A673 (cell line): ENCODE measurements around the gene NFATC2. TPM values are rescaled to one million over a fixed set of nuclear protein-coding genes. Genes with fewer than 3 reads are reported as not detected.

Experiments
- BruUV-seq: library from RNA; stranded (reverse); fragments of 400-500 nt; replicated peaks from 2 replicates; lab custom pipeline; 2021; lab: Mats Ljungman, UMichigan
- CTCF ChIA-PET: fragments of 300-600 bp; sonication (Branson Sonifier 250); formaldehyde crosslinking; loops from one replicate; lab custom pipeline; 2022; ENCODE audit warnings: antibody characterized with exemption; lab: Charles Lee
- POLR2A ChIA-PET: fragments of 300-600 bp; sonication (Branson Sonifier 250); formaldehyde crosslinking; loops from one replicate; lab custom pipeline; 2022; ENCODE audit warnings: antibody characterized with exemption; ENCODE audit not compliant: low non-redundant PET; lab: Charles Lee
- DNase-seq: peaks from one replicate; pipeline ENCODE4 v3.0.0-alpha.2; 2015; ENCODE audit warnings: low spot score
- H3K27ac ChIP-seq: fragments of 200-600 bp; sonication (generic); 2 replicates; pipeline ENCODE4 v1.5.1; 2016; ENCODE audit warnings: mixed run types, low read depth, mild to moderate bottlenecking, mixed read lengths, antibody characterized with exemption, low read length; ENCODE audit not compliant: poor library complexity, severe bottlenecking
- H3K27me3 ChIP-seq: fragments of 200-600 bp; sonication (generic); replicated peaks from 2 replicates; pipeline ENCODE4 v1.6.1; 2017; ENCODE audit warnings: mixed run types, low read depth, mild to moderate bottlenecking, mixed read lengths, antibody characterized with exemption, low read length; ENCODE audit not compliant: insufficient read depth, poor library complexity
- H3K36me3 ChIP-seq: fragments of 200-600 bp; sonication (generic); 2 replicates; pipeline ENCODE4 v1.6.1; 2016; ENCODE audit warnings: mixed run types, mild to moderate bottlenecking, mixed read lengths, antibody characterized with exemption, low read length; ENCODE audit not compliant: insufficient read depth, poor library complexity, severe bottlenecking
- H3K4me1 ChIP-seq: fragments of 200-600 bp; sonication (generic); 2 replicates; pipeline ENCODE4 v1.6.1; 2017; ENCODE audit warnings: mixed run types, mild to moderate bottlenecking, mixed read lengths, antibody characterized with exemption, low read length; ENCODE audit not compliant: insufficient read depth, poor library complexity, severe bottlenecking
- H3K4me3 ChIP-seq: fragments of 200-600 bp; sonication (generic); 2 replicates; pipeline ENCODE4 v1.5.1; 2016; ENCODE audit warnings: low read depth, mixed run types, mild to moderate bottlenecking, mixed read lengths, low read length; ENCODE audit not compliant: poor library complexity, severe bottlenecking
- H3K9me3 ChIP-seq: fragments of 200-600 bp; sonication (generic); 2 replicates; pipeline ENCODE4 v1.6.1; 2016; ENCODE audit warnings: mixed run types, low read depth, mild to moderate bottlenecking, mixed read lengths, antibody characterized with exemption, low read length; ENCODE audit not compliant: poor library complexity, severe bottlenecking
- EZH2 ChIP-seq: fragments of 200-600 bp; sonication (generic); IDR thresholded peaks from 2 replicates; pipeline ENCODE4 v1.6.1; 2017; ENCODE audit warnings: borderline replicate concordance, low read depth, mild to moderate bottlenecking, mixed read lengths, antibody characterized with exemption, low read length; ENCODE audit not compliant: poor library complexity, severe bottlenecking
- intact Hi-C: fragments of 100-400 bp; cut with micrococcal nuclease; formaldehyde crosslinking; loops from one replicate; pipeline ENCODE4 v1.10.0; 2022; ENCODE audit not compliant: unreplicated experiment
- total RNA-seq: library from RNA; stranded (reverse); gene quantifications from 2 replicates; pipeline ENCODE4 v1.2.3, GENCODE V29; 2021
- TF ChIP-seq, protein P1 (sequence below): fragments of 300-800, 200-600 bp; sonication (generic); conservative IDR thresholded peaks from 2 replicates; pipeline ENCODE4 v1.5.1; 2017; ENCODE audit warnings: low read depth, mild to moderate bottlenecking, antibody characterized with exemption, low read length, moderate library complexity, mixed read lengths

The NFATC2 gene
- total RNA-seq, 1 experiment from 2014 or later: 0.64 TPM

DNA sequence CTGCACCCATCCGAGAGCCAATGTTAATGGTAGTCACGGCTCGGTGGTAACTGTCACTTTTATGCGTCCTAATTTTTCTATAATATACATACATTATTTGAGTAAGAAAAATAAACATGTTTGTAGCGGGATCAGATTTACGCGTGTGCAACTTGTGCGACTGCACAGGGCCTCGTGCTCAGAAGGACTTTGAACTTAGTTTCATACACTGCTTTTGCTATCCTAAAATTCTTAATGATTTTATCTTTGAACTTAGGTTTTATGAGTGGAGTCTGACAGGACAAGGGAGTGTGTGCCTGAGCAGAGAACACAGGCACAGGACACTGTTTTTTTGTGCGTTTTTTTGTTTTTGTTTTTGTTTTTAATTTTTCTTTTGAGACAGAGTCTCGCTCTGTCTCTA, 189.7 kb downstream of the NFATC2 start:
- H3K4me1 ChIP-seq: no peaks in the 10 kb centered on the region
- no peak overlapping the region for H3K27ac ChIP-seq

DNA sequence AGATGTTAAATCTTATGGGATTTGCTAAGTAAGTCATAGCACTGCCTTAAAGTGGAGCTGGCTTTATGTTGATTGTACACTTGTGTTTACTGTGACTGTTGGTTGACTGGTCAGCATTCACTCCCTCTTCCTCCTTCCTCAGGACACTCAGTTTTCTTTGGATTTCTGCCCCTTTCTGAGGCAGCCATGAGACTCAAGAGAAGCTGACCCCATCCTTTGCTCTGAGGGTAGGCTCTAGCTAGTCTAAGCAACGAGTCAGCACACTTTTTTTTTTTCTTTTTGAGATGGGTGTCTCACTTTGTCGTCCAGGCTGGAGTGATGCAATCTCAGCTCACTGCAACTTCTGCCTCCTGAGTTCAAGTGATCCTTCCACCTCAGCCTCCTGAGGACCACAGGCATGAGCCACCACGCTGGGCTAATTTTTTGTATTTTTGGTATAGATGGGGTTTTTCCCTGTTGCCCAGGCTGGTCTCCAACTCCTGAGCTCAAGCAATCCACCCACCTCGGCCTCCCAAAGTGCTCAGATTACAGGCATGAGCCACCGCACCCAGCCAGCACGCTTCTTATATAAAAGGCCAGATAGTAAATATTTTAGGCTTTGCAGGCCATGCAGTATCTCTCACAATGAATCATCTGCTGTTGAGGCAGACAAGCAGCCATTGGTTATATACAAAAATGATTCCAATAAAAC, 191.4 kb downstream of the NFATC2 start:
- TF ChIP-seq, protein P1, sequence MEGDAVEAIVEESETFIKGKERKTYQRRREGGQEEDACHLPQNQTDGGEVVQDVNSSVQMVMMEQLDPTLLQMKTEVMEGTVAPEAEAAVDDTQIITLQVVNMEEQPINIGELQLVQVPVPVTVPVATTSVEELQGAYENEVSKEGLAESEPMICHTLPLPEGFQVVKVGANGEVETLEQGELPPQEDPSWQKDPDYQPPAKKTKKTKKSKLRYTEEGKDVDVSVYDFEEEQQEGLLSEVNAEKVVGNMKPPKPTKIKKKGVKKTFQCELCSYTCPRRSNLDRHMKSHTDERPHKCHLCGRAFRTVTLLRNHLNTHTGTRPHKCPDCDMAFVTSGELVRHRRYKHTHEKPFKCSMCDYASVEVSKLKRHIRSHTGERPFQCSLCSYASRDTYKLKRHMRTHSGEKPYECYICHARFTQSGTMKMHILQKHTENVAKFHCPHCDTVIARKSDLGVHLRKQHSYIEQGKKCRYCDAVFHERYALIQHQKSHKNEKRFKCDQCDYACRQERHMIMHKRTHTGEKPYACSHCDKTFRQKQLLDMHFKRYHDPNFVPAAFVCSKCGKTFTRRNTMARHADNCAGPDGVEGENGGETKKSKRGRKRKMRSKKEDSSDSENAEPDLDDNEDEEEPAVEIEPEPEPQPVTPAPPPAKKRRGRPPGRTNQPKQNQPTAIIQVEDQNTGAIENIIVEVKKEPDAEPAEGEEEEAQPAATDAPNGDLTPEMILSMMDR: no peak
- no peak overlapping the region for H3K4me3 ChIP-seq
- H3K9me3 ChIP-seq: no peaks in the 10 kb centered on the region
- no TSS peak for BruUV-seq
- H3K27me3 ChIP-seq: no peaks in the 10 kb centered on the region
- H3K27ac ChIP-seq: no peak overlapping the region
- intact Hi-C loops: no loop called here
- ChIA-PET CTCF (interaction anchor here (0.6 kb wide), 1 partner anchor 33 kb away, joined by 3 read pairs; no protein-coding TSS in a partner anchor), POLR2A (no interaction called here)
- H3K36me3 ChIP-seq: no peaks in the 10 kb centered on the region
- H3K4me1 ChIP-seq: no peaks in the 10 kb centered on the region
- DNase-seq: no peak

More for the DNA sequence above, 189.7 kb downstream of the NFATC2 start:
- H3K4me3 ChIP-seq: no peak overlapping the region
- POLR2A ChIA-PET: no interaction called here
- TF ChIP-seq EZH2: no peak
- TF ChIP-seq, protein P1: no peak
- H3K27me3 ChIP-seq: no peaks in the 10 kb centered on the region
- DNase-seq: no peak
- BruUV-seq: no TSS peak
- CTCF ChIA-PET: no interaction called here
- no peaks in the 10 kb centered on the region for H3K9me3 ChIP-seq
- no peaks in the 10 kb centered on the region for H3K36me3 ChIP-seq
- intact Hi-C loops: no loop called here

DNA sequence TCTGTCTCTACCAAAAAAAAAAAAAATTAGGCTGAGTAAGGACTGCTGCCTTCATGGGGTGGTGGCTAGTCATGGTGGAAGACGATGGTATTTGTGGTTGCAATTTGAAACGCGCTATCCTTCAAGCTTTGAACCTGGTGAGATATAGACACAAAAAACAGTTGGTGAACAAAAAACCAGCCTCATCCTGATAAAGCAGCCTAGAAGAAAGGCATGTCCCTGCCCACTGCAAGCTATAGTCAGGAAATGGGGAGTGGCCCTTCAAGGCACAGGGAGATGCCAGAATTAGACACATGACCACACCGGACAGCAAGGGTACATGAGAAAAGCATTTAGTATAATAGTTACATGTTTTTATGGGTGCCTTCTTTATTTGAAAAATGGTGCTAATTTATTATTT, 193.6 kb downstream of the NFATC2 start:
- H3K27me3 ChIP-seq: no peaks in the 10 kb centered on the region
- BruUV-seq: no TSS peak
- TF ChIP-seq, protein P1: no peak
- no peak for TF ChIP-seq EZH2
- POLR2A ChIA-PET: no interaction called here
- CTCF ChIA-PET: no interaction called here
- no peaks in the 10 kb centered on the region for H3K4me1 ChIP-seq
- intact Hi-C loops: no loop called here
- no peaks in the 10 kb centered on the region for H3K9me3 ChIP-seq
- H3K36me3 ChIP-seq: no peaks in the 10 kb centered on the region
- DNase-seq: no peak
- H3K4me3 ChIP-seq: no peak overlapping the region
- H3K27ac ChIP-seq: no peak overlapping the region
